ENCODE measurements around the gene SESN1.

SESN1 gene

GRCh38 chr6:109028439-109028838 lies 66.2 kb downstream of the SESN1 start:
- DNase-seq (ENCODE audit: low read depth) = no peak

GRCh38 chr6:109027964-109028363 lies 66.7 kb downstream of the SESN1 start:
- DNase-seq (ENCODE audit: low read depth) = no peak

- DNase-seq (ENCODE audit: low read depth) = no peak
Measured at GRCh38 chr6:109025639-109026038, 69.0 kb downstream of the SESN1 start.

- no peak for DNase-seq (ENCODE audit: low read depth)
Measured at GRCh38 chr6:109024784-109025183, 69.9 kb downstream of the SESN1 start.

- DNase-seq (ENCODE audit: low read depth) = no peak
Measured at GRCh38 chr6:109024368-109024767, 70.3 kb downstream of the SESN1 start.

GRCh38 chr6:109023356-109023925 lies 71.2 kb downstream of the SESN1 start:
- no peak for DNase-seq (ENCODE audit: low read depth)

GRCh38 chr6:109021870-109022269 lies 72.8 kb downstream of the SESN1 start:
- no peak for DNase-seq (ENCODE audit: low read depth)

- DNase-seq (ENCODE audit: low read depth) = no peak
Measured at GRCh38 chr6:109019911-109020310, 74.7 kb downstream of the SESN1 start.

- DNase-seq (ENCODE audit: low read depth) = no peak
Measured at GRCh38 chr6:109015176-109015575, 79.5 kb downstream of the SESN1 start.

GRCh38 chr6:109014606-109015005 lies 80.0 kb downstream of the SESN1 start:
- DNase-seq (ENCODE audit: low read depth) = no peak

GRCh38 chr6:109013656-109014305 lies 80.9 kb downstream of the SESN1 start:
- no peak for DNase-seq (ENCODE audit: low read depth)

GRCh38 chr6:109010705-109011102 lies 83.9 kb downstream of the SESN1 start:
- DNase-seq (ENCODE audit: low read depth) = no peak

GRCh38 chr6:109009962-109010704 lies 84.5 kb downstream of the SESN1 start:
- DNase-seq (ENCODE audit: low read depth) = no peak

GRCh38 chr6:109009236-109009961 lies 85.2 kb downstream of the SESN1 start:
- DNase-seq (ENCODE audit: low read depth) = peak; percentile 82

- DNase-seq (ENCODE audit: low read depth) = no peak
Measured at GRCh38 chr6:109008537-109009235, 86.0 kb downstream of the SESN1 start.

- DNase-seq (ENCODE audit: low read depth) = no peak
Measured at GRCh38 chr6:109008054-109008453, 86.6 kb downstream of the SESN1 start.

GRCh38 chr6:109007521-109007920 lies 87.1 kb downstream of the SESN1 start:
- DNase-seq (ENCODE audit: low read depth) = no peak

GRCh38 chr6:109006818-109007217 lies 87.8 kb downstream of the SESN1 start:
- DNase-seq (ENCODE audit: low read depth) = no peak

GRCh38 chr6:109002882-109003281 lies 91.8 kb downstream of the SESN1 start:
- DNase-seq (ENCODE audit: low read depth) = no peak

- no peak for DNase-seq (ENCODE audit: low read depth)
Measured at GRCh38 chr6:109002051-109002697, 92.5 kb downstream of the SESN1 start.

GRCh38 chr6:109001291-109001894 lies 93.3 kb downstream of the SESN1 start:
- no peak for DNase-seq (ENCODE audit: low read depth)

Measured in stimulated activated CD8-positive, alpha-beta memory T cell treated with anti-CD3 and anti-CD28 coated beads, Interleukin-12 subunit alpha, Interleukin-12 subunit beta, amount 100 ng/mL, for 1 hour (primary cell).